DND-41 (cell line): Measurements from ENCODE around the gene GRIN1.
A peak's percentile ranks its signal among the peaks of the same experiment; 100 is the strongest.

Experiments
- ATAC-seq: fragments of 200-7000 bp; cut with Tn5 transposase; 3 replicates; pipeline ENCODE4 v1.9.1; 2021; ENCODE audit warnings: low read depth; ENCODE audit not compliant: insufficient read depth
- DNase-seq: peaks from one replicate; pipeline ENCODE4 v3.0.0-alpha.2; 2020
- H2AFZ ChIP-seq: 2 replicates; pipeline ENCODE4 v1.6.0; 2012; ENCODE audit warnings: low read depth, low read length
- H3K27ac ChIP-seq: 2 replicates; pipeline ENCODE4 v1.5.1; 2012; ENCODE audit warnings: low read length, inconsistent platforms
- H3K27me3 ChIP-seq: fragments of 200-600 bp; sonication (generic); 2 replicates; pipeline ENCODE4 v1.6.0; 2012; ENCODE audit warnings: low read length, mild to moderate bottlenecking, inconsistent platforms; ENCODE audit not compliant: insufficient read depth, poor library complexity
- H3K36me3 ChIP-seq: 2 replicates; pipeline ENCODE4 v1.5.1; 2012; ENCODE audit warnings: low read length, inconsistent platforms; ENCODE audit not compliant: insufficient read depth
- H3K4me1 ChIP-seq: 2 replicates; pipeline ENCODE4 v1.5.1; 2012; ENCODE audit warnings: mild to moderate bottlenecking, low read length; ENCODE audit not compliant: insufficient read depth
- H3K4me2 ChIP-seq: 2 replicates; pipeline ENCODE4 v1.6.0; 2012; ENCODE audit warnings: mild to moderate bottlenecking, moderate library complexity, low read length, inconsistent platforms; ENCODE audit not compliant: insufficient read depth
- H3K4me3 ChIP-seq, 2 experiments: fragments of 200-600 bp in 1 of 2; shearing (Covaris generic) in 1 of 2; 2 replicates each; pipeline ENCODE4 v1.5.1; 2012 to 2016; ENCODE audit warnings: inconsistent platforms in 2 of 2, low read length in 2 of 2, mild to moderate bottlenecking in 2 of 2, low read depth in 1 of 2, moderate library complexity in 1 of 2
- H3K79me2 ChIP-seq: 2 replicates; pipeline ENCODE4 v1.6.0; 2012; ENCODE audit warnings: low read length, inconsistent platforms; ENCODE audit not compliant: insufficient read depth
- H3K9ac ChIP-seq: 2 replicates; pipeline ENCODE4 v1.6.0; 2012; ENCODE audit warnings: low read depth, mild to moderate bottlenecking, inconsistent platforms, low read length, moderate library complexity
- H3K9me3 ChIP-seq: 2 replicates; pipeline ENCODE4 v1.5.1; 2012; ENCODE audit warnings: low read length, moderate library complexity, mild to moderate bottlenecking, inconsistent platforms; ENCODE audit not compliant: insufficient read depth, severe bottlenecking
- H4K20me1 ChIP-seq: 2 replicates; pipeline ENCODE4 v1.6.0; 2012; ENCODE audit warnings: low read length; ENCODE audit not compliant: insufficient read depth
- CTCF ChIP-seq: IDR thresholded peaks from 2 replicates; pipeline ENCODE4 v1.5.1; 2012; ENCODE audit warnings: borderline replicate concordance, low read length, moderate library complexity, mild to moderate bottlenecking; ENCODE audit not compliant: poor library complexity, severe bottlenecking; ENCODE audit errors: extremely low read depth
- EZH2 ChIP-seq: IDR thresholded peaks from 3 replicates; pipeline ENCODE4 v1.6.1; 2012; ENCODE audit warnings: borderline replicate concordance, low read depth, mild to moderate bottlenecking, moderate library complexity, low read length, inconsistent platforms; ENCODE audit not compliant: severe bottlenecking

The GRIN1 gene

DNA sequence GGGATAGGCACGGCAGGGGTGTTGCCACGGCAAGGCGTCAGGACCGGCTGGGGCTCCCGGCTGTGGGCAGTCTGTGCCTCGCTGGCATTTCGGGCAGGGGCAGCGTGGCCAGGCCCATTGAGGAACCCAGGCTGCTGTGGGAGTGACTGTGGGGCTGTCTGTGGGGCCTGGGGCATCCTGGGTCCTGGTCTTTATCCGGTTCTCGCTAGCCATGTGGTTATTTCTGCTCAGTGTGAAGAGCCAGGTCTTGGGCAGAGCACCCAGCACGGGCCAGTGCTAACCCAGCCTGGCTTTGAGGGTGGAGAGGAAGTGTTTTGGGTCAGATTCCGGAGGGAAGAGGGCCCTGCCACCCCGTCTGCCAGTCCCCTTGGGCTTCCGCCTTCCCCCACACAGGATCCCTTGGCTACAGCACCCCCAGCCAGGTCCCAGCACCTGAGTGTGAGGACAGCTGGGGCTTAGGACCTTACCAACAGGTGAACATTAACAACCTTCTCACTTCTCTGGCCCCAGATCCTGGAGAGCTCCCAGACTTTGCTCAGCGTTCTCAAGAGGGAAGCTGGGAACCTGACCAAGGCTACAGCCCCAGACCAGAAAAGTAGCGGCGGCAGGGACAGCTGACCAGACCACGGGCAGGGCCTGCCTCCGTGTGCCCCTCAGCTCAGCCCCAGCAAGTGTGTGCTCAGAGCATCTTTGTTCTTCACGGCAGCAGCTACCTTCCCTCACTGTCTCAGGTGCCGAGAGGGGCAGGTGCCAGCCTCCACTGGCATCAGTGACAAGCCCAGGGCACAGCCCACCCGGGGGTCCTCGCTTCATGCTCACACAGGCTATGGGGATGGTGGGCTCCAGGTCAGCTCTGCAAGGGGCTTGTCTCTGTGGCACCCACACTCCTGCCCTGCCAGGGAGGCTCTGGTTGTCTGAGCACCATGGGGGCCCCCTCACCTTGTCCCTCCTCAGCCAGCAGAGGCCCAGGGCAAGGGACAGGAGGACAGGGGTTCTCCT, 50.6 kb downstream of the GRIN1 start:
- peak overlapping the region; percentile 97 for H3K9ac ChIP-seq
- H4K20me1 ChIP-seq: peaks cover 35% of the 10 kb centered on the region
- no peaks in the 10 kb centered on the region for H3K9me3 ChIP-seq
- H3K79me2 ChIP-seq: peaks cover 48% of the 10 kb centered on the region
- TF ChIP-seq EZH2 (no peak), CTCF (no peak)
- H2AFZ ChIP-seq: peak overlapping the region; percentile 84; the same call in 1 of the 2 replicates
- H3K4me2 ChIP-seq: peak overlapping the region; percentile 88
- ATAC-seq: no peak
- DNase-seq: no peak
- H3K36me3 ChIP-seq: peaks cover 52% of the 10 kb centered on the region
- peak overlapping the region; percentile 94 for H3K27ac ChIP-seq
- H3K27me3 ChIP-seq: no peaks in the 10 kb centered on the region
- H3K4me3 ChIP-seq: peak overlapping the region; percentile 66 to 97
- peaks cover 44% of the 10 kb centered on the region for H3K4me1 ChIP-seq

GRCh38 chr9:137190315-137190856, 51.4 kb downstream of the GRIN1 start:
- DNase-seq (no peak), ATAC-seq (no peak)
- Histone ChIP-seq H3K9ac (no peak overlapping the region), H3K27me3 (no peaks in the 10 kb centered on the region), H3K4me1 (peaks cover 44% of the 10 kb centered on the region), H3K36me3 (peaks cover 47% of the 10 kb centered on the region), H4K20me1 (peaks cover 35% of the 10 kb centered on the region), H3K4me3 (peak overlapping the region in 1 of 2 experiments; percentile 97; a peak in 2 of 4 replicates), H3K9me3 (no peaks in the 10 kb centered on the region), H3K27ac (no peak overlapping the region), H2AFZ (no peak overlapping the region), H3K79me2 (peaks cover 47% of the 10 kb centered on the region), H3K4me2 (peak overlapping the region; percentile 88; the same call in 1 of the 2 replicates)
- no peak for TF ChIP-seq EZH2
- TF ChIP-seq CTCF: peak; percentile 25

DNA sequence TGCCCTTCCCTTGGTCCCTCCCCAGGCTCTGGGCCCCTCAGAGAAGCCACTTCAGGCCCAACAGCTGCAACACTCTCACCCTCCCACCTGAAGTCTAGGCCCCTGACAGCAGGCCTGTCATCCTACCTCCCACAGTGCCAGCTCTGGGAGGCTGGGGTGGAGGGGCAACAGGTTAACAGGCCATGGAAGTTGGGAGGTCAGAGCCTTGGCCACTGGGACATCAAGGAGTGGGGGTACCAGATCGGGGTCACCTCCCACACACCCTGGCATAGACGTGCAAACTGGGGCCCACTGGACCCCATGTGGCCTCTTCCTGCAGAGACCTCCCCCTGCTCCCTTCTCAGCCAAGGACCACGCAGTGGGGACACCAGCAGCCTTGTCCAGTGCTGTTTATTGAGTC, 52.3 kb downstream of the GRIN1 start:
- peaks cover 39% of the 10 kb centered on the region for H3K36me3 ChIP-seq
- H3K4me1 ChIP-seq: peaks cover 36% of the 10 kb centered on the region
- no peak for TF ChIP-seq CTCF
- no peak for TF ChIP-seq EZH2
- no peak overlapping the region for H3K4me3 ChIP-seq
- peaks cover 33% of the 10 kb centered on the region for H4K20me1 ChIP-seq
- no peaks in the 10 kb centered on the region for H3K9me3 ChIP-seq
- no peaks in the 10 kb centered on the region for H3K27me3 ChIP-seq
- H2AFZ ChIP-seq: no peak overlapping the region
- ATAC-seq (no peak), DNase-seq (no peak)
- peaks cover 41% of the 10 kb centered on the region for H3K79me2 ChIP-seq
- H3K27ac ChIP-seq: no peak overlapping the region
- no peak overlapping the region for H3K9ac ChIP-seq
- no peak overlapping the region for H3K4me2 ChIP-seq
